ENCODE data around the gene KLB.

Gene KLB

GRCh38 chr4:39426728-39427127, 20.0 kb downstream of the KLB start:
- no peaks in the 10 kb centered on the region for H4K20me1 ChIP-seq (ENCODE audit: insufficient read depth, low read length, poor library complexity, severe bottlenecking)
- H3K4me3 ChIP-seq (ENCODE audit: low read length, poor library complexity, severe bottlenecking): no peak overlapping the region
- H3K4me1 ChIP-seq (ENCODE audit: insufficient read depth, low read length, poor library complexity, severe bottlenecking): no peaks in the 10 kb centered on the region
- H3K4me2 ChIP-seq (ENCODE audit: low read depth, low read length, poor library complexity, severe bottlenecking): no peak overlapping the region
- no peak overlapping the region for H3K9ac ChIP-seq (ENCODE audit: low read depth, low read length, poor library complexity, severe bottlenecking)
- no peaks in the 10 kb centered on the region for H3K9me3 ChIP-seq (ENCODE audit: insufficient read depth, low read depth, low read length)
- no peaks in the 10 kb centered on the region for H3K79me2 ChIP-seq (ENCODE audit: insufficient read depth, low read length)
- H3K9me2 ChIP-seq (replicated peaks; ENCODE audit: low read depth, low read length): no peaks in the 10 kb centered on the region
- no peak overlapping the region for H2AFZ ChIP-seq (ENCODE audit: low read length)
- no peaks in the 10 kb centered on the region for H3K27me3 ChIP-seq (ENCODE audit: insufficient read depth, low read length, poor library complexity, severe bottlenecking)
- no peaks in the 10 kb centered on the region for H3K36me3 ChIP-seq (ENCODE audit: insufficient read depth, low read length)
- H3F3A ChIP-seq (ENCODE audit: low read depth): no peaks in the 10 kb centered on the region
- TF ChIP-seq CTCF (conservative IDR thresholded peaks at IDR 0.05; ENCODE audit: low read length): no peak
- no peak for TF ChIP-seq EZH2phosphoT487 (IDR thresholded peaks at IDR 0.05; ENCODE audit: borderline replicate concordance)

- no peaks in the 10 kb centered on the region for H3K79me2 ChIP-seq (ENCODE audit: insufficient read depth, low read length)
- no peaks in the 10 kb centered on the region for H3K4me1 ChIP-seq (ENCODE audit: insufficient read depth, low read length, poor library complexity, severe bottlenecking)
- no peaks in the 10 kb centered on the region for H3F3A ChIP-seq (ENCODE audit: low read depth)
- H3K27me3 ChIP-seq (ENCODE audit: insufficient read depth, low read length, poor library complexity, severe bottlenecking): no peaks in the 10 kb centered on the region
- no peaks in the 10 kb centered on the region for H3K9me3 ChIP-seq (ENCODE audit: insufficient read depth, low read depth, low read length)
- H3K4me2 ChIP-seq (ENCODE audit: low read depth, low read length, poor library complexity, severe bottlenecking): no peak overlapping the region
- H3K36me3 ChIP-seq (ENCODE audit: insufficient read depth, low read length): no peaks in the 10 kb centered on the region
- no peak overlapping the region for H3K9ac ChIP-seq (ENCODE audit: low read depth, low read length, poor library complexity, severe bottlenecking)
- H3K4me3 ChIP-seq (ENCODE audit: low read length, poor library complexity, severe bottlenecking): no peak overlapping the region
- TF ChIP-seq CTCF (conservative IDR thresholded peaks at IDR 0.05; ENCODE audit: low read length) (no peak), EZH2phosphoT487 (IDR thresholded peaks at IDR 0.05; ENCODE audit: borderline replicate concordance) (no peak)
- H2AFZ ChIP-seq (ENCODE audit: low read length): no peak overlapping the region
- H3K9me2 ChIP-seq (replicated peaks; ENCODE audit: low read depth, low read length): no peaks in the 10 kb centered on the region
- H4K20me1 ChIP-seq (ENCODE audit: insufficient read depth, low read length, poor library complexity, severe bottlenecking): no peaks in the 10 kb centered on the region
These were observed 20.9 kb downstream of the KLB start for GRCh38 chr4:39427520-39428114.

GRCh38 chr4:39429476-39430334, 23.0 kb downstream of the KLB start:
- H3K9ac ChIP-seq (ENCODE audit: low read depth, low read length, poor library complexity, severe bottlenecking): no peak overlapping the region
- no peak overlapping the region for H2AFZ ChIP-seq (ENCODE audit: low read length)
- TF ChIP-seq CTCF (conservative IDR thresholded peaks at IDR 0.05; ENCODE audit: low read length): no peak
- H3K79me2 ChIP-seq (ENCODE audit: insufficient read depth, low read length): no peaks in the 10 kb centered on the region
- no peak overlapping the region for H3K4me3 ChIP-seq (ENCODE audit: low read length, poor library complexity, severe bottlenecking)
- H3K4me1 ChIP-seq (ENCODE audit: insufficient read depth, low read length, poor library complexity, severe bottlenecking): no peaks in the 10 kb centered on the region
- H3K9me3 ChIP-seq (ENCODE audit: insufficient read depth, low read depth, low read length): no peaks in the 10 kb centered on the region
- H3K9me2 ChIP-seq (replicated peaks; ENCODE audit: low read depth, low read length): no peaks in the 10 kb centered on the region
- H3F3A ChIP-seq (ENCODE audit: low read depth): no peaks in the 10 kb centered on the region
- H3K27me3 ChIP-seq (ENCODE audit: insufficient read depth, low read length, poor library complexity, severe bottlenecking): no peaks in the 10 kb centered on the region
- no peaks in the 10 kb centered on the region for H3K36me3 ChIP-seq (ENCODE audit: insufficient read depth, low read length)
- no peaks in the 10 kb centered on the region for H4K20me1 ChIP-seq (ENCODE audit: insufficient read depth, low read length, poor library complexity, severe bottlenecking)
- H3K4me2 ChIP-seq (ENCODE audit: low read depth, low read length, poor library complexity, severe bottlenecking): no peak overlapping the region

Measured in Loucy (cell line).